WERI-Rb-1 (cell line): Measurements from ENCODE around the gene DDX52.
"Not testable (repeated sequence)": the region's sequence is repeated elsewhere in the genome, so short reads cannot be mapped to it uniquely, and the experiment has no call there.

Experiments used
- DNase-seq: peaks from one replicate; pipeline ENCODE4 v3.0.0-alpha.2; 2020
- H3K27ac ChIP-seq: fragments of 250-450 bp; sonication (Bioruptor Pico); 2 replicates; pipeline ENCODE4 v1.5.1; 2020; ENCODE audit warnings: mild to moderate bottlenecking, moderate library complexity
- H3K27me3 ChIP-seq: fragments of 250-450 bp; sonication (Bioruptor Pico); 2 replicates; pipeline ENCODE4 v1.5.1; 2021; ENCODE audit warnings: mild to moderate bottlenecking, low read depth, moderate library complexity; ENCODE audit not compliant: insufficient read depth, severe bottlenecking
- H3K36me3 ChIP-seq: fragments of 250-450 bp; sonication (Bioruptor Pico); 2 replicates; pipeline ENCODE4 v1.5.1; 2020; ENCODE audit warnings: mild to moderate bottlenecking, moderate library complexity
- H3K4me3 ChIP-seq: 2 replicates; pipeline ENCODE4 v1.5.1; 2011; ENCODE audit warnings: low read depth, mild to moderate bottlenecking, control low read depth, low read length
- H3K9me3 ChIP-seq: fragments of 250-450 bp; sonication (Bioruptor Pico); 2 replicates; pipeline ENCODE4 v1.5.1; 2021; ENCODE audit warnings: mild to moderate bottlenecking, moderate library complexity; ENCODE audit not compliant: severe bottlenecking
- TF ChIP-seq, protein P1 (sequence below): IDR thresholded peaks from 2 replicates; pipeline ENCODE4 v1.5.1; 2011; ENCODE audit warnings: low read depth, mild to moderate bottlenecking, control low read depth, inconsistent platforms, low read length

The DDX52 gene

DNA sequence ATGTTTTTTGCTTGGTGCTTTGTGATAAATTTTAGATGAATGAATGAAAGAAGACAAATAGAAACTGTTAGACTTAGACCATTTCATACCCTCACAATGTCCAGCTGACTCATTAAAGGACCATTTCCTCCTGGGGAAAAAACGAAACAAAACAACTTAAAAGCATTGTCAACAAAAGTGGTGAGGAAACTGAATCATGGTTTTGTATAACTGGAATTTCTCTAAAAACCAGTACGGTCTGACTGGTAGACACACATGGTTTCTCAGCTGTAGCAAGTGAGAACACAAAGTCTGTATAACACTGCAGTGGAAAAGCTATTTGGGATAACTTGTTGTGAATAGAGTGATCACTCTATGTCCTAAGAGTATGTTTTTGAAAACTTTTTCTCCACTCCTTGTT, 5.3 kb upstream of the DDX52 start:
- Histone ChIP-seq H3K27ac (no peak overlapping the region), H3K9me3 (no peaks in the 10 kb centered on the region), H3K4me3 (no peak overlapping the region), H3K27me3 (no peaks in the 10 kb centered on the region), H3K36me3 (no peaks in the 10 kb centered on the region)
- TF ChIP-seq, protein P1, sequence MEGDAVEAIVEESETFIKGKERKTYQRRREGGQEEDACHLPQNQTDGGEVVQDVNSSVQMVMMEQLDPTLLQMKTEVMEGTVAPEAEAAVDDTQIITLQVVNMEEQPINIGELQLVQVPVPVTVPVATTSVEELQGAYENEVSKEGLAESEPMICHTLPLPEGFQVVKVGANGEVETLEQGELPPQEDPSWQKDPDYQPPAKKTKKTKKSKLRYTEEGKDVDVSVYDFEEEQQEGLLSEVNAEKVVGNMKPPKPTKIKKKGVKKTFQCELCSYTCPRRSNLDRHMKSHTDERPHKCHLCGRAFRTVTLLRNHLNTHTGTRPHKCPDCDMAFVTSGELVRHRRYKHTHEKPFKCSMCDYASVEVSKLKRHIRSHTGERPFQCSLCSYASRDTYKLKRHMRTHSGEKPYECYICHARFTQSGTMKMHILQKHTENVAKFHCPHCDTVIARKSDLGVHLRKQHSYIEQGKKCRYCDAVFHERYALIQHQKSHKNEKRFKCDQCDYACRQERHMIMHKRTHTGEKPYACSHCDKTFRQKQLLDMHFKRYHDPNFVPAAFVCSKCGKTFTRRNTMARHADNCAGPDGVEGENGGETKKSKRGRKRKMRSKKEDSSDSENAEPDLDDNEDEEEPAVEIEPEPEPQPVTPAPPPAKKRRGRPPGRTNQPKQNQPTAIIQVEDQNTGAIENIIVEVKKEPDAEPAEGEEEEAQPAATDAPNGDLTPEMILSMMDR, result no peak
- no peak for DNase-seq

DNA sequence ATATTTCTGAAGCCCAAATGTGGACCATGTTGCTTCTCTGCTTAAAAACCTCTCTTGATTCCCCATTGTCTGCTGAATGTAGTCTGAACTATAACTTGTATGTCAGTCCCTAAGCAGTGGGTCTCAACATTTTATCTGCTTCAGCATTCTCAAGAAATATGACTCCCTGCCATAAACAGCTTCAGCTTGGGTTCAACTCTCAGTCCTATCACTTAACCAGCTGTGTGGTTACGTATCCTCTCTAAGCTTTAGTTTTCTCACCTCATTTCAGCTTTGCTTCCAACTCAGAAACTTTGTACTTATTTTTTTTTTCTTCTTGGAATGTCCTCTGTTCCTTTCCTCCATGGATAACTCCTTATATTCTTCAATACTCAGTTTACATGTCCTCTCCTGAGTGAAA, 4.6 kb upstream of the DDX52 start:
- H3K36me3 ChIP-seq, result no peaks in the 10 kb centered on the region
- H3K27me3 ChIP-seq, result no peaks in the 10 kb centered on the region
- no peak overlapping the region for H3K4me3 ChIP-seq
- H3K27ac ChIP-seq, result no peak overlapping the region
- H3K9me3 ChIP-seq, result no peaks in the 10 kb centered on the region
- no peak for DNase-seq
- TF ChIP-seq, protein P1, result no peak

DNA sequence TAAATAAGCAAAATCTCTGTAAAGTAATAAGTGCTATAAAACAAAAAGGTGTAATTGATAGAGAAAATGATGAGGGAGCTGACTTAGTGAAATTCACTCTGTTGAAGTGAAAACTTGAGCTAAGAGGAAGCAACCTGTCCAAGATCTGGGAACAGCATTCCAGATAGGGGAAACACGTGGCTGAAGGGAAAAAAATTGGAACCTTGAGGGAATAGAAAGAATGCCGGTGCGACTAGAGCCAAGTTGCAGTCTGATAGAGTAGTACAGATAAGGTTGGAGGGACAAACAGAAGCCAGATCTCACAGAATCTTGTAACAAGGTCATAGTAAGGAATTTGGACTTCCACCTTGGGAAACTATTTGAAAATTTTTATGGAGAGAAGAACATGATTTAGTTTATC, 623 bp upstream of the DDX52 start:
- Histone ChIP-seq H3K9me3 (no peaks in the 10 kb centered on the region), H3K36me3 (peaks cover 29% of the 10 kb centered on the region), H3K27ac (no peak overlapping the region), H3K27me3 (no peaks in the 10 kb centered on the region), H3K4me3 (peak overlapping the region; percentile 95)
- TF ChIP-seq, protein P1, result no peak
- no peak for DNase-seq

DNA sequence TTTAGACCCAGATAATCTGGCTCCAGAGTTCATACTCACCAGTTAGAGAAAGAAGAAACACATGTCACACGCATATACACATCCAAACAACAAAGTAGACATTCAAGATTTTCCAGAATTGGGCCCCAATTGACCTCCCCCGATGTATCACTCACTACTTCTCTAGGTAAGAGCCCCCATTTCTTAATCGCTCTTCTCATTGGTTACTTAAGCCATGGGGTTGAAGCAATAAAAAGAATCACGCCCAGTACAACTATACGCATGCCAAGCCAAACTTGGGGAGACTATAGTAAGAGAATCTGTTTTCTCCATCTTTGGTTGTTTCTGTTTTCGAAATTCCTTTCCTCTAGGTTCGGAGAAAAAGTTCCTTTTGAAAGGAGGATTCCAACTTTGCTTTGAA, 565 bp downstream of the DDX52 start:
- TF ChIP-seq, protein P1, result no peak
- Histone ChIP-seq H3K27ac (peak overlapping the region; percentile 84), H3K27me3 (no peaks in the 10 kb centered on the region), H3K36me3 (peaks cover 37% of the 10 kb centered on the region), H3K4me3 (peak overlapping the region; percentile 95), H3K9me3 (no peaks in the 10 kb centered on the region)
- no peak for DNase-seq

DNA sequence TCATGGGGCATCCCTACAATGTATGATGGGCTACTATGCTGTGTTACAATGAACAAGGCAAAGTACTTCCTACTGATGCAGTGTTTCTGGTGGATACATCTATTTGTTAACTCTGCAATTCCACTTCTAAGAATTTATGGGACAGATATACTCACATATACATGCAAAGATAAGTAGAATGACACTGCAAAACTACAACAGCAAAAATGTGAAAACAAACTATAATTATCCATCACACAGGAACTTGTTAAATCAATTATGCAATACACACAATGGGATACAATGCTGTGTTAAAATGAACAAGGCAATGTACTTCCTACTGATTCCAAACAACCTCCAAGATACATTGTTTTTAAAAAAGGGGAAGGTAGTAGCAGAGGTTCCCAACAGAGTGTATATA, 3.2 kb downstream of the DDX52 start:
- H3K36me3 ChIP-seq, result peaks cover 64% of the 10 kb centered on the region
- H3K9me3 ChIP-seq, result no peaks in the 10 kb centered on the region
- no peak for DNase-seq
- TF ChIP-seq, protein P1, result no peak
- H3K27ac ChIP-seq, result no peak overlapping the region
- no peak overlapping the region for H3K4me3 ChIP-seq
- no peaks in the 10 kb centered on the region for H3K27me3 ChIP-seq

DNA sequence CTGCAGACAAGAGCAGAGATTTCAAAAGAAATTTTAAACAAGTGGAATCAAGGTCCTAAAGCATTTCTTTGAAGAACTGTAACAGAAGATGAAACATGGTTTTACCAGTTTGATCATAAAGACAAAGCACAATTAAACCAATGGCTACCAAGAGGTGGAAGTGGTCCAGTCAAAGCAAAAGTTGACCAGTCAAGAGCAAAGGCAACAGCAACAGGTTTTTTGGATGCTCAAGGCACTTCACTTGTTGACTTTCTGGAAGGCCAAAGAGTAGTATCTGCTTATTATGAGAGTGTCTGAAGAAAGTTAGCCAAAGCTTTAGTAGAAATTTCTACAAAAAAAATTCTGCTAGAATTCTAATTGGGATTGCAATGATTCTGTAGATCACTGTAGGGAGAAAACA, 5.3 kb downstream of the DDX52 start:
- Histone ChIP-seq H3K27ac (no peak overlapping the region), H3K36me3 (peaks cover 77% of the 10 kb centered on the region)

DNA sequence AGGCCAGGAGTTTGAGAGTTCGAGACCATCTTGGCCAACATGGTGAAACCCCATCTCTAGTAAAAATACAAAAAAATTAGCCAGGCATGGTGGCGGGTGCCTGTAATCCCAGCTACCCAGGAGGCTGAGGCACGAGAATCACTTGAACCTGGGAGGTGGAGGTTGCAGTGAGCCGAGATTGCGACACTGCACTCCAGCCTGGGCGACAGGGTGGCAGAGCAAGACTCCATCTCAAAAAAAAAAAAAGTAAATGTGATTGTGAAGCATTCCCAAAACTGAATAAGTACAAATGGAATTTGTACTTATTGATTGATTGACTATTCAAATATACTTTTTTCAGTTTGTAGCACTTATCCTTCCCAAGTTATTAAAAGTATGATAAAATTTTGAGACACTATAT, 26.8 kb downstream of the DDX52 start:
- not testable (repeated sequence) for H3K27me3 ChIP-seq, H3K9me3 ChIP-seq, H3K4me3 ChIP-seq, DNase-seq, H3K27ac ChIP-seq
- H3K36me3 ChIP-seq, result peaks cover 79% of the 10 kb centered on the region

More for the DNA sequence above, 5.3 kb downstream of the DDX52 start:
- Histone ChIP-seq H3K4me3 (no peak overlapping the region), H3K27me3 (no peaks in the 10 kb centered on the region), H3K9me3 (no peaks in the 10 kb centered on the region)
- TF ChIP-seq, protein P1, result no peak
- DNase-seq, result no peak
